SK-N-SH (cell line): ENCODE data around the gene AREG. TPM values are rescaled to one million over a fixed set of nuclear protein-coding genes. Genes with fewer than 3 reads are reported as not detected.

Experiments used
- CTCF ChIA-PET: fragments of 300-600, 350-600 bp; formaldehyde crosslinking; extraction: SDS; loops from one replicate; lab custom pipeline; 2021; lab: Yijun Ruan, JAX
- POLR2A ChIA-PET: fragments of 350-600 bp; sonication (Branson Sonifier 250); formaldehyde crosslinking; extraction: SDS; loops from one replicate; lab custom pipeline; 2020; ENCODE audit warnings: antibody characterized with exemption, inconsistent platforms; lab: Yijun Ruan, JAX
- DNase-seq: peaks from one replicate; pipeline ENCODE4 v3.0.0; 2012
- H2AFZ ChIP-seq: fragments of 200-600 bp; sonication (generic); 2 replicates; pipeline ENCODE4 v1.8.1; 2016; ENCODE audit warnings: antibody characterized with exemption, mild to moderate bottlenecking, low read depth
- H3F3A ChIP-seq: fragments of 200-600 bp; sonication (generic); replicated peaks from 2 replicates; pipeline ENCODE3; 2016; ENCODE audit warnings: antibody characterized with exemption, mild to moderate bottlenecking; ENCODE audit not compliant: insufficient read depth
- H3K27ac ChIP-seq, 2 experiments: fragments of 200-500 bp in 1 of 2; fragments of 200-600 bp in 1 of 2; sonication (Bioruptor generic) in 1 of 2; sonication (generic), shearing (Covaris generic) in 1 of 2; 2 replicates each; pipeline versions ENCODE4 v1.5.1 to v1.6.1; 2014 to 2016; ENCODE audit warnings: low read depth in 2 of 2, inconsistent platforms in 1 of 2, low read length in 1 of 2, mild to moderate bottlenecking in 1 of 2, mixed read lengths in 1 of 2
- H3K27me3 ChIP-seq: fragments of 200-600 bp; sonication (generic), shearing (Covaris generic); 2 replicates; pipeline ENCODE4 v1.6.1; 2016; ENCODE audit warnings: mixed run types; ENCODE audit not compliant: insufficient read depth
- H3K36me3 ChIP-seq, 2 experiments: fragments of 200-500 bp in 1 of 2; fragments of 200-600 bp in 1 of 2; sonication (Bioruptor generic) in 1 of 2; sonication (generic) in 1 of 2; replicated peaks in 1 of 2; 2 replicates each; pipeline versions ENCODE3 to v1.5.1; 2014 to 2016; ENCODE audit warnings: low read length in 1 of 2, mild to moderate bottlenecking in 1 of 2; ENCODE audit not compliant: insufficient read depth in 2 of 2, control insufficient read depth in 1 of 2
- H3K4me1 ChIP-seq, 2 experiments: fragments of 200-500 bp in 1 of 2; fragments of 200-600 bp in 1 of 2; sonication (Bioruptor generic) in 1 of 2; sonication (generic), shearing (Covaris generic) in 1 of 2; 2 replicates each; pipeline versions ENCODE4 v1.5.1 to v1.6.1; 2014 to 2016; ENCODE audit warnings: low read depth in 1 of 2, low read length in 1 of 2, mixed run types in 1 of 2; ENCODE audit not compliant: insufficient read depth in 2 of 2, control insufficient read depth in 1 of 2
- H3K4me2 ChIP-seq: fragments of 200-600 bp; sonication (generic), shearing (Covaris generic); 2 replicates; pipeline ENCODE4 v1.6.1; 2017; ENCODE audit warnings: mixed run types
- H3K4me3 ChIP-seq, 2 experiments: fragments of 200-500 bp in 1 of 2; fragments of 200-600 bp in 1 of 2; sonication (Bioruptor generic) in 1 of 2; sonication (generic), shearing (Covaris generic) in 1 of 2; 2 replicates each; pipeline versions ENCODE4 v1.5.1 to v1.8.1; 2014 to 2016; ENCODE audit warnings: low read depth in 2 of 2, inconsistent platforms in 1 of 2, low read length in 1 of 2, mild to moderate bottlenecking in 1 of 2, mixed read lengths in 1 of 2, moderate library complexity in 1 of 2
- H3K79me2 ChIP-seq: fragments of 200-600 bp; sonication (generic); 2 replicates; pipeline ENCODE4 v1.8.1; 2017; ENCODE audit warnings: mild to moderate bottlenecking; ENCODE audit not compliant: insufficient read depth
- H3K9ac ChIP-seq: fragments of 200-600 bp; sonication (generic); 2 replicates; pipeline ENCODE4 v1.6.1; 2017; ENCODE audit warnings: mixed run types
- H3K9me2 ChIP-seq: fragments of 200-600 bp; sonication (generic); 2 replicates; pipeline ENCODE4 v1.6.1; 2017; ENCODE audit warnings: mixed run types
- H3K9me3 ChIP-seq: fragments of 200-600 bp; sonication (generic); 2 replicates; pipeline ENCODE4 v1.6.1; 2017; ENCODE audit warnings: mixed run types, mild to moderate bottlenecking, moderate library complexity
- H4K20me1 ChIP-seq: fragments of 200-600 bp; sonication (generic); 2 replicates; pipeline ENCODE4 v1.6.1; 2017; ENCODE audit warnings: mild to moderate bottlenecking, mixed run types; ENCODE audit not compliant: insufficient read depth
- EP300 ChIP-seq, 2 experiments: IDR thresholded peaks; 2 replicates each; pipeline versions ENCODE4 v1.4.0 to v1.6.1; 2012; ENCODE audit warnings: borderline replicate concordance in 1 of 2, low read depth in 1 of 2, low read length in 1 of 2
- EZH2phosphoT487 ChIP-seq: fragments of 200-600 bp; sonication (generic); IDR thresholded peaks from 2 replicates; pipeline ENCODE4 v1.6.1; 2017; ENCODE audit warnings: low read depth, mixed run types, mild to moderate bottlenecking, antibody characterized with exemption, moderate library complexity, borderline replicate concordance
- FOSL2 ChIP-seq: IDR thresholded peaks from 2 replicates; pipeline ENCODE4 v1.4.0; 2012; ENCODE audit warnings: low read depth, mild to moderate bottlenecking, moderate library complexity, borderline replicate concordance
- FOXJ3 ChIP-seq: sonication (generic); formaldehyde crosslinking; IDR thresholded peaks from 2 replicates; pipeline ENCODE4 v1.5.1; 2020; ENCODE audit warnings: mild to moderate bottlenecking, missing genetic modification reagents
- FOXM1 ChIP-seq: IDR thresholded peaks from 2 replicates; pipeline ENCODE4 v1.4.0; 2012; ENCODE audit warnings: low read depth, mild to moderate bottlenecking
- GABPA ChIP-seq: IDR thresholded peaks from 2 replicates; pipeline ENCODE4 v1.4.0; 2012; ENCODE audit warnings: low read depth, mild to moderate bottlenecking
- IRF3 ChIP-seq: fragments of 150-350 bp; IDR thresholded peaks from 2 replicates; pipeline ENCODE4 v1.6.1; 2016; ENCODE audit warnings: mild to moderate bottlenecking, low read depth, low read length
- MAX ChIP-seq: IDR thresholded peaks from 2 replicates; pipeline ENCODE4 v1.4.0; 2012; ENCODE audit warnings: low read depth
- NFIC ChIP-seq: IDR thresholded peaks from 2 replicates; pipeline ENCODE4 v1.4.0; 2012; ENCODE audit warnings: borderline replicate concordance
- NRF1 ChIP-seq: IDR thresholded peaks from 2 replicates; pipeline ENCODE4 v1.6.1; 2012; ENCODE audit warnings: low read depth, mild to moderate bottlenecking, low read length
- PBX3 ChIP-seq: IDR thresholded peaks from 2 replicates; pipeline ENCODE4; 2012
- RCOR1 ChIP-seq: fragments of 150-350 bp; IDR thresholded peaks from 2 replicates; pipeline ENCODE4 v1.6.1; 2017; ENCODE audit warnings: antibody characterized with exemption, low read length
- RXRA ChIP-seq: IDR thresholded peaks from 2 replicates; pipeline ENCODE4 v1.4.0; 2012; ENCODE audit warnings: low read depth, mild to moderate bottlenecking, borderline replicate concordance
- SIN3A ChIP-seq: IDR thresholded peaks from 2 replicates; pipeline ENCODE4 v1.6.1; 2012; ENCODE audit warnings: low read depth, mild to moderate bottlenecking, low read length, moderate library complexity, borderline replicate concordance
- TAF1 ChIP-seq: IDR thresholded peaks from 2 replicates; pipeline ENCODE4 v1.6.1; 2012; ENCODE audit warnings: low read depth, mild to moderate bottlenecking, low read length, moderate library complexity, borderline replicate concordance
- TCF12 ChIP-seq: IDR thresholded peaks from 2 replicates; pipeline ENCODE4 v1.4.0; 2012
- TEAD4 ChIP-seq: IDR thresholded peaks from 2 replicates; pipeline ENCODE4 v1.4.0; 2012; ENCODE audit warnings: mild to moderate bottlenecking, borderline replicate concordance; ENCODE audit not compliant: insufficient read depth
- USF1 ChIP-seq: IDR thresholded peaks from 2 replicates; pipeline ENCODE4 v1.4.0; 2012; ENCODE audit warnings: low read depth, borderline replicate concordance
- YY1 ChIP-seq: IDR thresholded peaks from 2 replicates; pipeline ENCODE4 v1.4.0; 2012; ENCODE audit warnings: low read depth, mild to moderate bottlenecking
- ZBTB33 ChIP-seq: IDR thresholded peaks from 2 replicates; pipeline ENCODE4 v1.4.0; 2012; ENCODE audit warnings: low read depth, borderline replicate concordance
- WGBS: methylation state at CpG from one replicate; pipeline ENCODE4 v1.1.6; 2017; ENCODE audit warnings: low lambda C conversion rate; 5-methylcytosine and 5-hydroxymethylcytosine counted together
- polyA plus RNA-seq, 3 experiments: library from polyadenylated mRNA; depleted of rRNA; stranded (reverse); fragments of >200 nt; gene quantifications; 2 replicates each; pipeline ENCODE4 v1.2.3, GENCODE V29; 2012

AREG gene
- polyA plus RNA-seq, 1 of the 3 experiments (the other 2 are of a cell fraction): not detected

GRCh38 chr4:74483226-74483911, 38.4 kb downstream of the AREG start:
- Histone ChIP-seq H3K4me3 (no peak overlapping the region), H2AFZ (no peak overlapping the region), H3K27me3 (no peaks in the 10 kb centered on the region; the same call in 1 of the 2 replicates), H3K9me3 (no peaks in the 10 kb centered on the region), H3K9ac (no peak overlapping the region), H3K36me3 (no peaks in the 10 kb centered on the region), H3K79me2 (no peaks in the 10 kb centered on the region), H3K27ac (no peak overlapping the region), H3K4me1 (no peaks in the 10 kb centered on the region), H3K9me2 (no peaks in the 10 kb centered on the region), H3K4me2 (no peak overlapping the region), H4K20me1 (no peaks in the 10 kb centered on the region), H3F3A (no peaks in the 10 kb centered on the region)
- 8% methylated on average over 6 of the region's 6 CpGs for WGBS
- ChIA-PET POLR2A (no interaction called here), CTCF (interaction anchor here (0.6 to 1.0 kb wide), 2 partner anchors 16 to 163 kb away, joined by 3 read pairs; no protein-coding TSS in a partner anchor)
- no peak for DNase-seq
- no peak for TF ChIP-seq GABPA
- no peak for TF ChIP-seq ZBTB33
- TF ChIP-seq TEAD4: no peak
- TF ChIP-seq MAX: no peak

GRCh38 chr4:74486905-74487304, 42.0 kb downstream of the AREG start:
- H4K20me1 ChIP-seq: no peaks in the 10 kb centered on the region
- H3K4me2 ChIP-seq: no peak overlapping the region
- no peak for DNase-seq
- H3K79me2 ChIP-seq: no peaks in the 10 kb centered on the region
- 36% methylated on average over 2 of the region's 2 CpGs for WGBS
- H3K9ac ChIP-seq: no peak overlapping the region
- no peaks in the 10 kb centered on the region for H3K9me2 ChIP-seq
- H3K27ac ChIP-seq: no peak overlapping the region
- H3K4me1 ChIP-seq: no peaks in the 10 kb centered on the region
- no peaks in the 10 kb centered on the region for H3K36me3 ChIP-seq
- TF ChIP-seq TEAD4: no peak
- no peak for TF ChIP-seq FOSL2
- TF ChIP-seq NRF1: no peak
- TF ChIP-seq EZH2phosphoT487: no peak
- TF ChIP-seq NFIC: no peak
- no peak for TF ChIP-seq YY1
- TF ChIP-seq TCF12: no peak
- no peak for TF ChIP-seq PBX3
- TF ChIP-seq EP300 (IDR thresholded peaks at IDR 0.05; ENCODE audit: borderline replicate concordance in 1 of 2, low read depth in 1 of 2, low read length in 1 of 2): no peak
- no peak for TF ChIP-seq FOXM1
- no peak for TF ChIP-seq IRF3
- TF ChIP-seq RXRA: no peak
- TF ChIP-seq RCOR1: no peak
- TF ChIP-seq FOXJ3 (CRISPR knock-in tag): no peak
- no peak for TF ChIP-seq SIN3A
- no peak for TF ChIP-seq USF1
- TF ChIP-seq TAF1: no peak
- POLR2A ChIA-PET: no interaction called here
- H3K9me3 ChIP-seq: no peaks in the 10 kb centered on the region
- no peak overlapping the region for H3K4me3 ChIP-seq
- no peaks in the 10 kb centered on the region; the same call in 1 of the 2 replicates for H3K27me3 ChIP-seq
- CTCF ChIA-PET: no interaction called here
- no peak overlapping the region for H2AFZ ChIP-seq
- no peaks in the 10 kb centered on the region for H3F3A ChIP-seq
